OCI-LY3 (cell line): ENCODE results near the gene TRPT1.

Experiments
- EZH2phosphoT487 ChIP-seq: fragments of 200-600 bp; shearing (Covaris generic); IDR thresholded peaks from 2 replicates; pipeline ENCODE4 v1.6.1; 2018; ENCODE audit warnings: antibody characterized with exemption, mixed run types, low read depth
- TF ChIP-seq, protein P1 (sequence below): fragments of 200-600, 300-600 bp; sonication (generic); IDR thresholded peaks from 2 replicates; pipeline ENCODE4 v1.5.1; 2014; ENCODE audit warnings: antibody characterized with exemption, low read length, low read depth

DNA sequence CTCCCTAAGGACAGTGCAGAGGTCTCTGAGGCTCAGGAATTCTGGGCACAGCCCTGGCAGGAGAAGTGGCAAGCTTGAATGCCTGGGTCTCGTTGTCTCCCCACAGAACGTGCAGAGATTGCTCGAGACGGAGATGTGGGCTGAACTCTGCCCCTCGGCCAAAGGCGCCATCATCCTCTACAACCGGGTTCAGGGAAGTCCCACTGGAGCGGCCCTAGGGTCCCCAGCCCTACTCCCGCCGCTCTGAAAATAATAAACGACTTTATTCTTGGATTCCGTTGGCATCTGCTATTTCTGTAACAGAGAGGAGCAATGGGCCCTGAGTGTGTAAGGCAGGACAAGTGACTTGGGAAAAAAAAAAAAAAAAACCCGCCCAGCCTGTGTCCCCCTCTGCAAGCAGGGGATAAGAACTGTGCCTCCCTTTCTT, 3.8 kb upstream of the TRPT1 start:
- TF ChIP-seq, protein P1, sequence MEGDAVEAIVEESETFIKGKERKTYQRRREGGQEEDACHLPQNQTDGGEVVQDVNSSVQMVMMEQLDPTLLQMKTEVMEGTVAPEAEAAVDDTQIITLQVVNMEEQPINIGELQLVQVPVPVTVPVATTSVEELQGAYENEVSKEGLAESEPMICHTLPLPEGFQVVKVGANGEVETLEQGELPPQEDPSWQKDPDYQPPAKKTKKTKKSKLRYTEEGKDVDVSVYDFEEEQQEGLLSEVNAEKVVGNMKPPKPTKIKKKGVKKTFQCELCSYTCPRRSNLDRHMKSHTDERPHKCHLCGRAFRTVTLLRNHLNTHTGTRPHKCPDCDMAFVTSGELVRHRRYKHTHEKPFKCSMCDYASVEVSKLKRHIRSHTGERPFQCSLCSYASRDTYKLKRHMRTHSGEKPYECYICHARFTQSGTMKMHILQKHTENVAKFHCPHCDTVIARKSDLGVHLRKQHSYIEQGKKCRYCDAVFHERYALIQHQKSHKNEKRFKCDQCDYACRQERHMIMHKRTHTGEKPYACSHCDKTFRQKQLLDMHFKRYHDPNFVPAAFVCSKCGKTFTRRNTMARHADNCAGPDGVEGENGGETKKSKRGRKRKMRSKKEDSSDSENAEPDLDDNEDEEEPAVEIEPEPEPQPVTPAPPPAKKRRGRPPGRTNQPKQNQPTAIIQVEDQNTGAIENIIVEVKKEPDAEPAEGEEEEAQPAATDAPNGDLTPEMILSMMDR = no peak
- TF ChIP-seq EZH2phosphoT487 = no peak
